ENCODE results near the gene PPFIBP2.
"Not testable (repeated sequence)": the region's sequence is repeated elsewhere in the genome, so short reads cannot be mapped to it uniquely, and the experiment has no call there.

Gene PPFIBP2

DNA sequence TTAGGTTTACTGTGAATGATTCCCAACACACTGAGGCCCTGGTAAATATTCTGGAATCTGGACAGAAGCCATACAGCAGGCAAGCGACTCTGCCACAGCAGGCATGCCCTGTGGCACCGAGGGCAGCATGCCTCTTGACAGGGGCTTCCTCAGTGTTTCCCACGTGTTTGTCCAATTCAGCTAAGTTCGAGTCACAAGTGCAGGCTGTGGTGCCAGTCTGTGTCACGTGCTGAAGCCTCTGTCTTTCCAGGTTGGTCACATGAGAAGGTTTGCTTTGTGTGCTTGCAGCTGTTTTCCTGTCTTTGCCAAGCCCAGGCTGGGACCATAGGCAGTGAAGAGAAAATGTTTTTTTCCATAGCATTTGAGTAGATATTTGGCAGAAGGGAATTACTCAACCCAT, 2.4 kb upstream of the PPFIBP2 start:
- TF ChIP-seq, protein P1, sequence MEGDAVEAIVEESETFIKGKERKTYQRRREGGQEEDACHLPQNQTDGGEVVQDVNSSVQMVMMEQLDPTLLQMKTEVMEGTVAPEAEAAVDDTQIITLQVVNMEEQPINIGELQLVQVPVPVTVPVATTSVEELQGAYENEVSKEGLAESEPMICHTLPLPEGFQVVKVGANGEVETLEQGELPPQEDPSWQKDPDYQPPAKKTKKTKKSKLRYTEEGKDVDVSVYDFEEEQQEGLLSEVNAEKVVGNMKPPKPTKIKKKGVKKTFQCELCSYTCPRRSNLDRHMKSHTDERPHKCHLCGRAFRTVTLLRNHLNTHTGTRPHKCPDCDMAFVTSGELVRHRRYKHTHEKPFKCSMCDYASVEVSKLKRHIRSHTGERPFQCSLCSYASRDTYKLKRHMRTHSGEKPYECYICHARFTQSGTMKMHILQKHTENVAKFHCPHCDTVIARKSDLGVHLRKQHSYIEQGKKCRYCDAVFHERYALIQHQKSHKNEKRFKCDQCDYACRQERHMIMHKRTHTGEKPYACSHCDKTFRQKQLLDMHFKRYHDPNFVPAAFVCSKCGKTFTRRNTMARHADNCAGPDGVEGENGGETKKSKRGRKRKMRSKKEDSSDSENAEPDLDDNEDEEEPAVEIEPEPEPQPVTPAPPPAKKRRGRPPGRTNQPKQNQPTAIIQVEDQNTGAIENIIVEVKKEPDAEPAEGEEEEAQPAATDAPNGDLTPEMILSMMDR (IDR thresholded peaks at IDR 0.05; ENCODE audit: low read depth, low read length) = no peak
- H3K4me3 ChIP-seq (ENCODE audit: low read depth, low read length) = no peak overlapping the region

DNA sequence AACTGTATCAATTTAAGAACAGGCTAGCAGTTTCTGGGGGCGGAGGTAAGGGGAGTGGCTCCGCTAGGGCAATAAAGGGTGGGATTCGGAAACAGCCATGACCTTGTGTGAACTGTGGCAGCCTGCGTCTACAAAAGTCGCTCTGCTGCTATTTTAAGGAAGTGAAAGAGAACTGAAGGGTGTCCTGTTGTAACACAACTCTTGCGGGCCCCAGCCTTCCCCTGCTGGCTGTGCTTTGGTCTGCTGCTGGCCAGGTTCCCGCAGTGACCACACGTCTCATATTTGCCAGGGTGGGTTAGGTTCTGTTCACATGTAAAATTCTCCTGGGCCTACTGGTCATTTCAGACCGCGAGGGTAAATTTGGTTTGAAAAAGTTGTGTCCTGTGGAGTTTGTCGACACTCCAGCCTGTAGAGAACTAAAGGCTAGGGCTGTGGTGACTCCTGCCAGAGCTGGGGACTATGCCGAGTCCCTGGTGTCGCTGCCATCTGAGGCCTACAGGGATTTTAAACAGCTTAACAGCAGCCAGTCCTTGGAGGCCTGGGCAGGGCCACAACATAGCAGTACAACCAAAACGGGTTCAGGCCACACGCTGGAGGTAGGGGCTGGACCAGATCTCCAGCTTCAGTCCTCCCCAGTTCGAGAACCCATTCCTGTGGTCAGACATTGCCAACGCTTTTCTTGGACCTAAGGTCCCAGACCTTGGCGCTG, 1.1 kb upstream of the PPFIBP2 start:
- H3K4me3 ChIP-seq (ENCODE audit: low read depth, low read length) = peak overlapping the region; percentile 67
- TF ChIP-seq, protein P1 (IDR thresholded peaks at IDR 0.05; ENCODE audit: low read depth, low read length) = no peak

DNA sequence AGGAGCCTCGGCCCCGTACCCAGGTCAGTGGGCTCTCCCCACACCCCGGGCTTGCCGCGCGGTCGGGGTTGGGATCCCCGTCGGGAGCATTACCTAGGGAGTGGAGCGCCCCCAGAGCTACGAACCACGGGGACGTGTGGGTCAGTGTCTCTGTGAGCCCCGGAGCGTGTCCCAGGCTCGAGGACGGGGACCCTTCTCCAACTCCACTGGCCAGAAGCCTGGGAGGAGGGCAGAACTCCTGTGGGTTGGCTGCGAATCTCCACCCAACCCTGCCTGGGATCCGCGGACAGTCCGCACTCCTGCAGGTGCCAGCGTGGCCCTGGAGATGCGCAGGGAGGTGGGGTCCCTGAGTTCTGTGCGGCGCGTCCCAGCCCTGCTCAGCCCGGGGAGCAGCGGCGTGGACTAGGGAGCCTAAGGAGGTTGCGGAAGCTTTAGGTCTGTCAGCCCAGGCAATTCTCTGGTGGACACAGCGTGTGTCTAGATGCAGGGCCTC, 346 bp downstream of the PPFIBP2 start:
- peak overlapping the region; percentile 67 for H3K4me3 ChIP-seq (ENCODE audit: low read depth, low read length)
- TF ChIP-seq, protein P1 (IDR thresholded peaks at IDR 0.05; ENCODE audit: low read depth, low read length) = no peak

DNA sequence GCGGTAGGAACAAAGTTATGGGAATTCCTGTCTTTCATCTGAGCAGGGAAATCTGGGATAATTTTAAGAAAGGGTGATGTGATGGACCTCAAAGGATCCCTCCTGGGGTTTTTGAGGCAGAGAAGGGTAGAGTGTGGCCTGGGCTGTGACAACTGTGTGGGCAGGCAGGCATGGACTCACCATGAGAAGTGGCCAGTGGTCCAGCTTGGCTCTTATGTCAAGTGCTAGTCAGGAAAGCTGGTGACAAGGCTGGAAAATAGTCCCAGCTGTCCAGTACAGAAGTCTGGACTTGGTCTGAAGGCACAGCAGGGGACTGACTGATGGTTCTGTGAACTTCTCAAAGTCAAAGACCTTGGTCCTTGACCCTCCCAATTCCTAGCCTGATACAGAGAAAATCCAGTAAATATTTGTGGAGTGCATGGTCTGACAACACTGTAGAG, 1.7 kb downstream of the PPFIBP2 start:
- no peak overlapping the region for H3K4me3 ChIP-seq (ENCODE audit: low read depth, low read length)
- TF ChIP-seq, protein P1 (IDR thresholded peaks at IDR 0.05; ENCODE audit: low read depth, low read length) = no peak

DNA sequence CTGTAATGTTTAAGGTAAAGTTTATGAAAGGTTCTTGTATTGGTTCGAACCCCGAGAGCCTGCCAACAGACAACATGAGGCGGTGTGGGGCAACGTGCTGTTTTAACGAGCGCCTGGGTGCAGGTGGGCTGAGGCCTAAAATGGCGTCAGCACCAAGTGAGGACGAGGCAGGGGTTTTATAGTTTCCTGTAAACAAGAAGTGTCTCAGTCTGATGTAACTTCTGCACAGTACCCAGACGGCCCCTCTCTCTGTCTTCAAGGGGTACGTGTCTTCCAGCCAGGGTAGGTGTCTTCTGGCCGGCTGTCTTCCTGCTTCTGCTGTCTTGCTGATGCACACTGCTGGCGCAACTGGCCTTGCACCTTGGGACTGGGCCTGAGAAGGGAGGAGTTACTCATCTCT, 2.7 kb downstream of the PPFIBP2 start:
- TF ChIP-seq, protein P1 (IDR thresholded peaks at IDR 0.05; ENCODE audit: low read depth, low read length) = no peak
- H3K4me3 ChIP-seq (ENCODE audit: low read depth, low read length) = no peak overlapping the region

DNA sequence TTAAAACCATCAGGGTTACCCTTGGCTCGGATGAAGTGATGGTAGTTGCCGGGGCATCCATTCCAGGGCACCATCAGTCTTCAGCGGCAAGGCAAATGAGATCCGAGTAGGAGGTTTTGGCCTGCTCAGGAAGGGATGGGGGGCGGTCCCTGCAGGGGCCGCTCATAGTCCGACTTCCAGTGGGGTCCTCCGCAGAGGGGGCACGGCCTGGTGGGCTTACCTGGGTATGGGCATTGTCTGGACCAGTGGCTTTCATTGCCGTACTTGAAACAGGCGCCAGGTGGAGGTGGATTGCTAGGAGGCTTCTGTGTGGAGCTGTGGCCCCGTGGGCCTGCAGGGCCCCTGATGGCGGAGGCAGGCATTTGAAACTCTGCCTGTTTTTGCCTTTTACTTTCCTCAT, 3.9 kb downstream of the PPFIBP2 start:
- H3K4me3 ChIP-seq (ENCODE audit: low read depth, low read length) = not testable (repeated sequence)

DNA sequence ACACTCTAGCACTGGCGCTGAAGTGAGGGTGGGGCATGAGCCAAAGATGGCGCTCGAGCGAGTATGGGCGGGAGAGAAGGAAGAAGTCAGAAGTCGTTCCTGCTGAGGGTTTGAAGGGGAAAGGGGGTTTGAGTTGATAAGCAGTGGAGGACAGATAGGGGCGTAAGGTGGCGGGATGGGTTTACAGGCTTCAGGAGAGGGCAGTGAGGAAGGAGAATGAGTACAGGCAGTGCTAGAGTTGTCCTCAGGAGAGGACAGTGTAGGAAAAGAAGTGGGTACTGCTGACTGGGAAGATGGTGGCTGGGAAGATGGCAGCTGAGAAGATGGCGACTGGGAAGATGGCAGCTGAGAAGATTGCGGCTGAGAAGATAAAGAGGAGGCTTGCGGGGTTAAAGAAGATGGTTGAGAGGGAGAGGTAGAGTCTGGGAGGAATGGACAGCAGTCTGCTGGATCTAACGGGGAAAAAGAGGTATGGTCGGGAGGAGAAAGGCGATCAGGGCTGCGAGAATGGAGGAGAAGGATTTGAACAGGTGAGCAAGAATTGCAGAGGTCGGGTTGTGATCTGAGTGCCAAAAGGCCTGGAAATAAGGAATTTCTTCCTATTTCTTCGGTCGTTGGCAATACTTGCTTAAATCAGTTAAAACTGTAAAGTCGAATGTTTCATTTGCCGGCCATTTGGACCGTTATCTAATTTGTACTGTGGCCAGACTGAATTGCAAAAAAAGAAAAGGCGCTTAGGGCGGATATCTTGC, 5.2 kb downstream of the PPFIBP2 start:
- H3K4me3 ChIP-seq (ENCODE audit: low read depth, low read length) = no peak overlapping the region
- TF ChIP-seq, protein P1 (IDR thresholded peaks at IDR 0.05; ENCODE audit: low read depth, low read length) = no peak

Measured in WI38 (cell line).